ENCODE data around the gene TIMM23.
"Not testable (repeated sequence)": the region's sequence is repeated elsewhere in the genome, so short reads cannot be mapped to it uniquely, and the experiment has no call there.

DNA sequence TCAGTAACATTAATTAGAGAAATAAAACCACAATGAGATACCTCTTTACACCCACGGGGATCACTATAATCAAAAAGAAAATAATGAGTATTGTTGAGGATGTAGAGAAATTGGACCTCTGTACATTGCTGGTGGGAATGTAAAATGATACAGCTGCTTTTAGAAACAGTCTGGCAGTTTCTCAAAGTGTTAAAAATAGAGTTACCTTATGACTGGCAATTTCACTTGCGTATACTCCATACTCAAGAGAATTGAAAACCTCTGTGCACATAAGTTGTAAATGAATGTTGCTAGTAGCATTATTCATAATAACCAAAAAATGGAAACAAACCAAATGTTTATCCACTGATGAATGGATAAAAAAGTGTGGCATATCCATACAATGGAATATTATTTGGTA, 6.3 kb downstream of the TIMM23 start:
- TF ChIP-seq, protein P1, sequence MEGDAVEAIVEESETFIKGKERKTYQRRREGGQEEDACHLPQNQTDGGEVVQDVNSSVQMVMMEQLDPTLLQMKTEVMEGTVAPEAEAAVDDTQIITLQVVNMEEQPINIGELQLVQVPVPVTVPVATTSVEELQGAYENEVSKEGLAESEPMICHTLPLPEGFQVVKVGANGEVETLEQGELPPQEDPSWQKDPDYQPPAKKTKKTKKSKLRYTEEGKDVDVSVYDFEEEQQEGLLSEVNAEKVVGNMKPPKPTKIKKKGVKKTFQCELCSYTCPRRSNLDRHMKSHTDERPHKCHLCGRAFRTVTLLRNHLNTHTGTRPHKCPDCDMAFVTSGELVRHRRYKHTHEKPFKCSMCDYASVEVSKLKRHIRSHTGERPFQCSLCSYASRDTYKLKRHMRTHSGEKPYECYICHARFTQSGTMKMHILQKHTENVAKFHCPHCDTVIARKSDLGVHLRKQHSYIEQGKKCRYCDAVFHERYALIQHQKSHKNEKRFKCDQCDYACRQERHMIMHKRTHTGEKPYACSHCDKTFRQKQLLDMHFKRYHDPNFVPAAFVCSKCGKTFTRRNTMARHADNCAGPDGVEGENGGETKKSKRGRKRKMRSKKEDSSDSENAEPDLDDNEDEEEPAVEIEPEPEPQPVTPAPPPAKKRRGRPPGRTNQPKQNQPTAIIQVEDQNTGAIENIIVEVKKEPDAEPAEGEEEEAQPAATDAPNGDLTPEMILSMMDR (IDR thresholded peaks at IDR 0.05) = not testable (repeated sequence)
- not testable (repeated sequence) for TF ChIP-seq POLR2A (IDR thresholded peaks at IDR 0.05)
